Erythroblast (primary cell): ENCODE results near the gene PPP3R2.
"Not testable (repeated sequence)": the region's sequence is repeated elsewhere in the genome, so short reads cannot be mapped to it uniquely, and the experiment has no call there.

Source experiments
- DNase-seq, 2 experiments: peaks; one replicate each; lab custom pipeline; 2025; lab: John Stamatoyannopoulos, UW
- GATA1 ChIP-seq: IDR thresholded peaks from 2 replicates; pipeline ENCODE4 v1.6.1; 2011; ENCODE audit warnings: low read depth, mild to moderate bottlenecking, control low read depth, low read length, moderate library complexity
- POLR2A ChIP-seq: IDR thresholded peaks from 2 replicates; pipeline ENCODE4 v1.6.1; 2011; ENCODE audit warnings: mild to moderate bottlenecking, low read length

PPP3R2 gene

GRCh38 chr9:101574731-101575333, 19.9 kb downstream of the PPP3R2 start:
- TF ChIP-seq POLR2A (no peak), GATA1 (no peak)
- no peak for DNase-seq

- no peak for DNase-seq
- TF ChIP-seq GATA1 (no peak), POLR2A (no peak)
Measured at GRCh38 chr9:101572316-101572715, 22.5 kb downstream of the PPP3R2 start.

- TF ChIP-seq POLR2A: no peak
- TF ChIP-seq GATA1: no peak
- peak; percentile 56 to 69 for DNase-seq
Measured at GRCh38 chr9:101571114-101571513, 23.7 kb downstream of the PPP3R2 start.

- peak; percentile 86 to 94 for DNase-seq
Measured at GRCh38 chr9:101569741-101570501, 24.8 kb downstream of the PPP3R2 start.

GRCh38 chr9:101567725-101568350, 26.9 kb downstream of the PPP3R2 start:
- TF ChIP-seq POLR2A (no peak), GATA1 (no peak)
- DNase-seq: peak; percentile 56 to 76

More at GRCh38 chr9:101569741-101570501, 24.8 kb downstream of the PPP3R2 start:
- TF ChIP-seq GATA1 (no peak), POLR2A (peak; percentile 27)

- no peak for TF ChIP-seq POLR2A
- TF ChIP-seq GATA1: no peak
- peak; percentile 68 to 74 for DNase-seq
Measured at GRCh38 chr9:101566904-101567724, 27.7 kb downstream of the PPP3R2 start.

GRCh38 chr9:101564252-101564651, 30.5 kb downstream of the PPP3R2 start:
- DNase-seq: no peak

GRCh38 chr9:101562966-101563365, 31.8 kb downstream of the PPP3R2 start:
- TF ChIP-seq GATA1 (no peak), POLR2A (no peak)

More at GRCh38 chr9:101564252-101564651, 30.5 kb downstream of the PPP3R2 start:
- TF ChIP-seq GATA1: no peak
- TF ChIP-seq POLR2A: no peak

GRCh38 chr9:101561740-101562139, 33.0 kb downstream of the PPP3R2 start:
- no peak for TF ChIP-seq POLR2A
- no peak for TF ChIP-seq GATA1
- DNase-seq: no peak

More at GRCh38 chr9:101562966-101563365, 31.8 kb downstream of the PPP3R2 start:
- no peak for DNase-seq

GRCh38 chr9:101549472-101550098, 45.2 kb downstream of the PPP3R2 start:
- DNase-seq: not testable (repeated sequence)

GRCh38 chr9:101543098-101543735, 51.6 kb downstream of the PPP3R2 start:
- DNase-seq: no peak
- TF ChIP-seq POLR2A (no peak), GATA1 (no peak)
